HG03175 (cell line): ENCODE data around the gene PDCL3.

Source experiments
- ATAC-seq: cut with Tn5 transposase; IDR thresholded peaks from one replicate; pipeline ENCODE4 v1.9.1; 2021; ENCODE audit warnings: mild to moderate bottlenecking, moderate library complexity; ENCODE audit not compliant: unreplicated experiment

Gene PDCL3

DNA sequence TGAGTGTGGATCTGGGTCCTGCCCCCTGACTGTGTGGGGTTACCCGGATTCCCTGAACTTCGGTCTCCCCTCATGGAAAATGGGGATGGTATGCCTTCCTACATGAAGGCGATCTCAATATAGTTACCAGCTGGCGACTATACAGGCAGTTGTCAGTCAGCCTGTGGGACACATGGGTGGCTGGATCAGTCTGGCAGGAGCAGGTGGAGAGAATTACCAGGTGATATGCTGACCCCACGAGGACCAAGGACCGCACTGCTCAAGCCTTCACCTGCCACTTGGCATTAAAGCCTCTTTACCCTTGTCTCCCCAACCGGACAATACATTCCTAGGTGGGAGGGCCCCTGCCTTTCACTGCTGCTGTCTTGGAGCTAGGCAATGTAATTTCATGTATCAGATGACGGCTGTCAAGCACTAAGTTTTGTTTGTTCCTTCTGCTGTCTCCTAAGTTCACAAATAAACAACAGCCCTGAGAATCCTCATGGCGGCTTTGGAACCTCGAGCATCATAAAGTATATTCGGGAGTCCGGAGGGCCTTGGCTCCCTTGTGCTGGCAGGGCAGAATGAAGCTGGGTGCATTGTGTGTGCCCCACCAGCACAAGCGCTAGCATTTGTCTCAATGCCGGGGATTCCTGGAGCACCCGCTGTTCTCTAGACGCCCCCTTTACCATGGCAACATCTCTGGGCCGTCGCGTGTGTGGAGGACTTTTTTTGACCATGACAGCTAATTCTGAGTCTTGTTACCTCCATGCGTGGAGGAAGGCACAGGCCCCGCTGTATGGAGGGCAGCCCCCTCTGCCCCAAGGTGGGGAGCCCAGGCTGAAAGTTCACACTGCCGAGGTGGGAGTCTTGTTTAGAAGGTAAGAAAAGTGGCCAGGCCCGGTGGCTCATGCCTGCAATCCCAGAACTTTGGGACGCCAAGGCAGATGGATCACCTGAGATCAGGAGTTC is 48.6 kb downstream of the PDCL3 start:
- ATAC-seq: no peak

DNA sequence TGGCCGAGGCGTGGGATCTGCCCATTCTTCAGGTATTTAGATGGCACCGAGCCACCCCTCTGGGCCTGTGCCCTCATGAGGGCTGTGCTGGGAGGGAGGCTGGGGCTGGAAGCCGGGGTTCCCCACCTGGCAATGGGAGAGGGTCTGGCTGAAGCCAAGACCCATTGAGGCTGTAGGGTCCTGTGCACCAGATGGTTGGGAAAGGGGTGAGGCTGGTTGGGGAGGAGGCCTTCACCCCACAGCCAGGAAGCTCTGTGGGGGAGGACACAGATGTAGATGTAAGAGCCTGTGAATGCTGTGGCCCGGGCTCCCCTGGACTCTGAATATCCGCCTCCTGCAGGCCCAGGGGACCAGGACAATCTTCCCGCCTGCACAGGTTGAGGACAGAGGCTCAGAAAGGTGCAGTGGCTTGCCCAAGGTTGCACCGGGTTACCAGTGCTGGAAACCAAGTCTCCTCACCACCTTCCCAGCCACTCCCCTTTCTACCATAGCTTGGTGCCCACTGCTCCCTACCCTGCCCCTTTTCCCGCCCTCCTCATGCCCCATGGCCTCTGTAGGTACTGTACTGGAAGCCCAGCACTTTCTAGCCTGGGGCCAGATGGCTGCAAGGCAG is 49.7 kb downstream of the PDCL3 start:
- no peak for ATAC-seq

DNA sequence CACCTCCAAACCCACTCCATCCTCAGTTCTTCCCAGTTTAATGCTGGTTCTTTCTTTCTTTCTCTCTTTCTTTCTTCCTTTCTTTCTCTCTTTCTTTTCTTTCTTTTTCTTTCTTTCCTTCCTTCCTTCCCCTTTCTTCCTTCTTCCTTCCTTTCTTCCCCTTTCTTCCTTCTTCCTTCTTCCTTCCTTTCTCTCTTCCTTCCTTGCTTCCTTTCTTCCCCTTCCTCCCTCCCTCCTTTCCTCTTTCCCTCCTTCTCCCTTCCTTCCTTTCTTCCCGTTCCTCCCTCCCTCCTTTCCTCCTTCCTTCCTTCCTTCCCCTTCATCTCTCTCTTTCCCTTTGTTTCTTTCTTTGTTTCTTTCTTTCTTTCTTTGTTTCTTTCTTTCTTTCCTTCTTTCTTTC is 50.9 kb downstream of the PDCL3 start:
- no peak for ATAC-seq

DNA sequence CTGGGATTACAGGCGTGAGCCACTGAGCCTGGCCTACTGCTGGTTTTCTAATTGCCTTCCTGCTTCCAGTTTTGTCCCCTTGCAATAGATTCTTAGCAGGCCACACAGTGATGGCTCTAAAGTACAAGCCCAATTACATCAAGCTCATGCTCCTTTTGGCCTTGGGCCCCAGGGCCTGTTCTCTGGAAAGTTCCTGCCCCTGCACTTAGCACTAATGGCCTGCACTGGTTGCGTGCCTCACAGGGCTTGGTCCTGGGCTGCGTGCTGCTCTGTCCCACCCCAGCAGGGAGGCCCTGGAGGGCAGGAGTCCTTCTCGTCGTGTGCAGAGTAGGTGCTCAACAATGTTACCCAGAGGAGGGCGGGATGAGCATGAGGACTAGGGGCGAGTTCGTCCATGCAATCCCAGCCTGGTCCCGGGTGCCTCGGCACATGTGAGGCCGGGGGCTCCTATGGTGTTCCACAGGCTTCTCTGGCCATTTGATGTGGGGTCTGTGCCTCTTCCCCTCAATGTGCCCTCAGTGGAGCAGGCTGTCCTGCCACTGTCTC is 51.7 kb downstream of the PDCL3 start:
- no peak for ATAC-seq

DNA sequence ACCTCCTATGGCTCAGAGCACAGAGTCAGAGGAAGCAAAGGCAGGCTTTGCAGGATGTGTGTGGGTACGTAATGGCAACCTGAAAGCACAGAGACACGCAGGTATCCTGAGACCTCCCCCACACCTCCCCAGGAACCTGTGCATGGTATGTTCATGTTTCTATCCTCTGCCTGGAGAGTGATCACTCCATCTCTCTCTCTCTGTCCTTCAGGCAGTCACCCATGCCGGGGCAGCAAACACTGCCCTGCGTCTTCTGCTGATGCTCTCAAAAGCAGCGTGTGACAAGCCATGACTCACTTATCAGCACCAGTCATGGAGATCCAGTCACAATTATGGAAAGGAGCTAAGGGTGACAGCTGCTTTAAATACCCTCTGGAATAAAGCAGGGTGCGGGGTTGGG is 52.7 kb downstream of the PDCL3 start:
- ATAC-seq: no peak

DNA sequence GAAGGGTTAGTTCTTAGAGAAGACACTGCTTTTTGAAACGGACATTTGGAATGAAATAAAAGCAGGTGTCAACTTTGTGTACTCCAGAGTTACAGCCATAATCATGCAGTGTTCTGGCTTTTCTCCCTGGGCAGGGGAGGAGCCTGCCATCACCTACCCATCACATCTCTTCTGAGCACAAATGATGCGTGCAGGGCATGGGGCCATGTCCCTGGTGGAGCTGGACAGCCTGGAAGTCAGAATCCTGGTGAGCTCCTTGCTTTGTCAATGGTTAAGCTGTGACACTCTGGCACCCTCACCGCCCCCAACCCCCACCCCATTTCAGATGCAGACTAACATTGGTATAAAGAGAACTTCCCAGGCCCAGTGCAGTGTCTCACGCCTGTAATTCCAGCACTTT is 53.1 kb downstream of the PDCL3 start:
- ATAC-seq: no peak

DNA sequence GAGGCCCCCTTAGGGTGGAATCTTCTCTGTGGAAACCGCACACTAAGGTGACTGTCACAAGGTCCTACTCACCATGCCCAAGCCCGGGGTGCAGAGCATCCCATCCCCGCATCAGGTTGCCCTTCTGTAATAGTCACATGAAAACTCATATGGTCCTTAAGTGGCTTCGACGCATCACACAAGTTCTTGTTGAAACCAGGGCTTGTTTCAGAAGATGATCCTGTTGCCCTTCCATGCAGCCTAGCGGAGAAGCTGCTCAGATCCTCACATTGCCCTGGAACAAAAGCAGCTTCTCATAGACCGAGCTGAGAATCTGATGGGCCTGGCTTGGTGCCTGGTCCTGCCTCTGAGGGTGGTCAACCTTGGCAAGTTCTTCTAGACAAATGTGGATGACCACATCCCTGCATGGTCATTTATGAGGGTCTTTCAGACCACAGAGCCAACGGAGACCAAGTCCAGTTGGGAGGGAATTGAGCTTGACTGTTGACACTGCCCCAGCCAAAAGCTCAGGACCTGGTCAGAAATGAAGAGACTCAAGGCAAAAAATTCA is 54.1 kb downstream of the PDCL3 start:
- ATAC-seq: no peak

DNA sequence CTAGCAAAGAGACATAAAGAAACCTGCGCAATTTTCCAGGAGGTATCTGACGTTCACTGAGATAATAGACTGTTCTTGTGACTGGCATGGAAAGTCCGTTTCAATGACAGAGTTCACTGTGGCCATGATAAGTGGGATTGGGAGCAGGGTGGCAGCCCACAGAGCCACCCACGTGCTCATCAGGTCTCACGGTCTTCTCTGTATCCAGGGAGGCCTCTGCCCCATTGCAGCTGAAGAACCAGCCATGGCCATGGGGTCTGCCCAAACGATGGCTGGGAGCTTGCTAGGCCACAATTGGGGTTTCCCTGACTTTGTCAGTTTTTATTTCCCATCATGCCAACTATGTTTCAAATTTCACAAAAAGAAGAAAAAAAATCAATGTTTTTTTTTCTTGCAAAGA is 57.2 kb downstream of the PDCL3 start:
- no peak for ATAC-seq

DNA sequence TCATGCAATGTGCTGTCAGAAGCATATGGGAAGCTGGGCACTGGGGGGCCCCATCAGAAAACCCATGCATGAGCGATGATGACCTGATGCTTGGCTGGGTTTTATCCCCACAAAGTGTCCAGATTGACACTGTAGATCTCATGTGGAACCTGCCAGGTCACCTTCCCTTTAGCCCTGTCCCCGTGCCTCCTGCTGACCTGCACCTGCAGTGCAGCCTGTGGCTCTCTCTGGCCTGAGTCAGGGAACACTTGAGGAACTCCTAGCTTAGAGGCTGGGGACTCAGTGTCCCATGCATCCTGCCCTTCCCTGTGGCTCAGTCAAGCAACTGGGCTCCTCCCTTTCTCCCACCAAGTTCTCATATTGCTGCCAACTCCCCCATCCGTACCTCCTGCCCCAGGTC is 57.7 kb downstream of the PDCL3 start:
- ATAC-seq: no peak

DNA sequence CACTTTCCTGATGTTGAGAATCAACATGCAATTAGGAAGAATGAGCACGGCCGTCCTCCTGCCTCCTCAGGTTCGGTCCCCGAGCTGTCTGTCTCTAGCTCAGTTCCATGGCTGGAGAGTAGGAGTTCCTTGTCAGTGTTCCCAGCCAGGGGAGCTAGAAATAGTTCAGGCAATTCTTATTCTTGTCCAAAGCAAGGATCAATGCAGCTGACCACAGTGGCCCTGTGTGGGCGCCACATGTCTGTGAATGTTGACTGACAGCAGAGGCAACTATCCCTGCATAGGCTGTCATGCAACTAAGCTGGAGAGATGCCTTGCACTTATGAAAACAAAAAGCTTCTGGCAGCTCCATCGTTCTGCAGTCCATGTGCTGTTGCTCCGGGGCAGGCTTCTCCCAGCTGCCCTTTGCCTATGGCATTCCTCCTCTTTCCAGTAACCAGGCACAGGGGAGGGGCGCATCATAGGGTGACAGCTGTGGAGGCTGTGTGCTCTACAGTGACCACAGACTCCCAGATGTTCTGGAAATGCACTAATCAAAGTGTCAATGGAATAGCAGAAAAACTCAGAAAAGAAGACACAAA is 58.7 kb downstream of the PDCL3 start:
- no peak for ATAC-seq

DNA sequence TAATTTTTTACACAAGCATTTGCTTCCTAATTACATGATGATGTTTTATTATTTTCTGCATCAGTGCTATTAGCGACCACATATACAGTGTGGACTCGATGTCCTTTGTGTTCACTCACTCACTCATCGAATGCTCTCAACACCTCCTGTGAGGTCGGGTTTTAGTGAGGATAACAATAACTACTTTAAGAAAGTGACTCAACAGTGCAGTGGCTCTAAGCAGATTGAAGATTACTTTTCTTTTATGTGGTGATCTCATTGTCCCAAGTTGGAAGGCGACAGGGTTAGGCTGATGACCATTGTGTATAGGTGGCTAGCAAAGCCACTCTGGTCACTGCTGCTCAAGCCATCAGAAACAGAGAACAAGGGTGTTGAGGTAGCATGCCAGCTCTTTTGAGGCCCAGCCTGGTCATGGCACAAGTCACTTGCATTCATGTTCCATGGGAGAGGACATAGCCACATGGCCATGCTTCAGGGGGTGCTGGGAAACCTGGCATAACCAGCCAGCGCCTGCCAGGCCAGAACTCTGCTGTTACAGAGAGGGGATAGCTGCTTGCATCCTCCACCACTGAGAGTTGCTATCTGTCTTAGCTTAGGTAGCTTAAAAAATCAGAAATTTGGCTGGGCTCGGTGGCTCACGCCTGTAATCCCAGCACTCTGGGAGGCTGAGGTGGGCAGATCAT is 60.4 kb downstream of the PDCL3 start:
- no peak for ATAC-seq

DNA sequence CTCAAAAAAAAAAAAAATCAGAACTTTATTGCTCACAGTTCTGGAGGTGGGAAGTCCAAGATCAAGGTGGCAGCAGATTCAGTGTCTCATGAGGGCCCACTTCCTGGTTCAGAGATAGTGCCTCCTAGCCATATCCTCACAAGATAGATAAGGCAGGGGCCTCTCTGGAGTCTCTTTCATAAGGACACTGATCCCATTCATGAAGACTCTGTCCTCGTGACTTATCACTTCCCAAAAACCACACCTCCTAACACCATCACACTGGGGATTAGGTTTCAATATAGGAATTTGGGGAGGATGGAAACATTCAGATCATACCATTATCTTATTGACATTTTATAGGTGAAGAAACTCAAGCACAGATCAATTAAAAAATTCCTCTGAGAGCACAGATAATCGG is 61.1 kb downstream of the PDCL3 start:
- ATAC-seq: no peak

DNA sequence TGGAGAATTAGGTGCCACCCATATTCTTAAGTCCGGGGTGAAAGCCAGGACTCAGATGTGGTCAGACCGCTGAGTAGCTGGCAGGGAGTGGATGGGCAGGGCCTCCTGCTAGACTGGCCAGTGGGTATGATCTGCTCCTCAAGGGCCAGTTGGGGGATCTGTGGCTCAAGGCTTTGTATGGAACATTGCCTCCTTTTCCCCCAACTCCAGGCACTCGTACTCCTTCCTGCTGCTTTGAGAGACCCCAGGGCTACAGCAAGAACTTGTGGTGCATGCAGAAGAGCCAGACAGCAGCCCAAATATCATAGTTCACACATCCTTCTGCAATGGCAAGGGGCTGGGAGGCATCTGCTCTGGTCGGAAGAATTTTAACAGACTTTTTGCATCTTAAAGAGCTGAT is 61.7 kb downstream of the PDCL3 start:
- ATAC-seq: no peak

DNA sequence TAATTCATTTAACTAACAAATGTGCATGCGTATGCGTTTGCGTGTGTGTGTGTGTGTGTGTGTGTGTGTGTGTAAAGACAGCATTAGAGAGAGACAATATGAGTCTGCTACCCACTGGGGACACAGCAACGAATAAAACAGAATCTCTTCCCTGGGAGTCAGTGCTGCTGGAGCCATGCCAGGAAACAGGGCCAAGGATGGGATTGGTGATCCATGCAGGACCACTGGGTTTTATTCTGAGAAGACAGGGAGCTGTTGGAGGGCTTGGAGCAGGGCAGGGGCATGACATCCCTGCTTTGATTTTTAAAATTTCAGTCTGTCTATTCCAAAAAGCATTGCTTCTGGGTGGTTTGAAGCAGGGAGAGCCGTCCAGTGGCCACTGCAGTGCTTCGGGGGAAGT is 62.9 kb downstream of the PDCL3 start:
- ATAC-seq: no peak
